Measurements from ENCODE around the gene FKBP9.

Gene FKBP9

GRCh38 chr7:33012364-33012763 lies 55.1 kb downstream of the FKBP9 start:
- no peak for DNase-seq

- DNase-seq: no peak
Measured at GRCh38 chr7:33024189-33024757, 67.0 kb downstream of the FKBP9 start.

- DNase-seq: no peak
Measured at GRCh38 chr7:33035776-33036175, 78.5 kb downstream of the FKBP9 start.

GRCh38 chr7:33038639-33039038 lies 81.4 kb downstream of the FKBP9 start:
- no peak for DNase-seq

GRCh38 chr7:33039257-33039902 lies 82.1 kb downstream of the FKBP9 start:
- no peak for DNase-seq

- no peak for DNase-seq
Measured at GRCh38 chr7:33039903-33040292, 82.7 kb downstream of the FKBP9 start.

GRCh38 chr7:33040803-33041516 lies 83.7 kb downstream of the FKBP9 start:
- no peak for DNase-seq

- no peak for DNase-seq
Measured at GRCh38 chr7:33041631-33042428, 84.6 kb downstream of the FKBP9 start.

- no peak for DNase-seq
Measured at GRCh38 chr7:33043501-33044400, 86.5 kb downstream of the FKBP9 start.

- no peak for DNase-seq
Measured at GRCh38 chr7:33044401-33044718, 87.1 kb downstream of the FKBP9 start.

GRCh38 chr7:33044986-33045385 lies 87.7 kb downstream of the FKBP9 start:
- DNase-seq: no peak

GRCh38 chr7:33048257-33048656 lies 91.0 kb downstream of the FKBP9 start:
- DNase-seq: no peak

GRCh38 chr7:33048704-33049103 lies 91.5 kb downstream of the FKBP9 start:
- no peak for DNase-seq

- DNase-seq: no peak
Measured at GRCh38 chr7:33050535-33051318, 93.5 kb downstream of the FKBP9 start.

- DNase-seq: no peak
Measured at GRCh38 chr7:33053721-33054120, 96.5 kb downstream of the FKBP9 start.

- no peak for DNase-seq
Measured at GRCh38 chr7:33054261-33054964, 97.2 kb downstream of the FKBP9 start.

GRCh38 chr7:33055158-33055557 lies 97.9 kb downstream of the FKBP9 start:
- no peak for DNase-seq

Measured in cerebellar nuclear complex (tissue), 1 donor.